ENCODE results near the gene NKD1. TPM values are rescaled to one million over a fixed set of nuclear protein-coding genes. Genes with fewer than 3 reads are reported as not detected.

NKD1 gene
- total RNA-seq = 1 to 10 TPM; 1.8 to 9.1 (median 2.6) TPM

- Histone ChIP-seq H3K4me3 (peak within 1 kb of the TSS; percentile 73), H3K4me1 (peaks cover 14% of the 10 kb centered on the region), H3K9me3 (no peaks in the 10 kb centered on the region), H3K27me3 (peaks cover 4% of the 10 kb centered on the region), H3K27ac (peak within 1 kb of the TSS; percentile 68), H3K36me3 (no peaks in the 10 kb centered on the region)
- WGBS = 9% methylated on average over 6 of the region's 113 CpGs
- TF ChIP-seq POLR2A (IDR thresholded peaks at IDR 0.05) (peak in 1 of 2 donors; percentile 67), POLR2AphosphoS5 (IDR thresholded peaks at IDR 0.05) (no peak)
- peak in 1 of 2 donors; percentile 70 for DNase-seq (ENCODE audit: low spot score in 2 of 2)
These were observed at the start of gene NKD1 for GRCh38 chr16:50548125-50548908. Gene NKD1, plus strand, starts transcription at chr16:50548396. Its CDS starts 158 bp downstream, at chr16:50548554.

GRCh38 chr16:50498431-50499155 lies 49.6 kb upstream of the NKD1 start:
- Histone ChIP-seq H3K9me3 (no peaks in the 10 kb centered on the region), H3K36me3 (no peaks in the 10 kb centered on the region), H3K27ac (no peak overlapping the region), H3K4me1 (no peaks in the 10 kb centered on the region), H3K4me3 (no peak overlapping the region), H3K27me3 (no peaks in the 10 kb centered on the region)
- DNase-seq (ENCODE audit: low spot score in 2 of 2) = no peak
- 57% methylated on average over 10 of the region's 12 CpGs for WGBS
- TF ChIP-seq POLR2A (IDR thresholded peaks at IDR 0.05) (no peak), POLR2AphosphoS5 (IDR thresholded peaks at IDR 0.05) (no peak), CTCF (IDR thresholded peaks at IDR 0.05) (no peak), EP300 (IDR thresholded peaks at IDR 0.05) (no peak)

- H3K9me3 ChIP-seq = no peaks in the 10 kb centered on the region
- no peak for DNase-seq (ENCODE audit: low spot score in 2 of 2)
- WGBS = 50% methylated on average over 2 of the region's 2 CpGs
- no peak for TF ChIP-seq POLR2AphosphoS5 (IDR thresholded peaks at IDR 0.05)
- no peak for TF ChIP-seq EP300 (IDR thresholded peaks at IDR 0.05)
- TF ChIP-seq POLR2A (IDR thresholded peaks at IDR 0.05) = no peak
- H3K4me1 ChIP-seq = no peaks in the 10 kb centered on the region
- no peaks in the 10 kb centered on the region for H3K36me3 ChIP-seq
- H3K27ac ChIP-seq = no peak overlapping the region
- H3K4me3 ChIP-seq = no peak overlapping the region
- H3K27me3 ChIP-seq = no peaks in the 10 kb centered on the region
These were observed 48.9 kb upstream of the NKD1 start for GRCh38 chr16:50499254-50499653.

GRCh38 chr16:50500171-50500874 lies 47.9 kb upstream of the NKD1 start:
- Histone ChIP-seq H3K27me3 (no peaks in the 10 kb centered on the region), H3K36me3 (no peaks in the 10 kb centered on the region), H3K4me3 (no peak overlapping the region), H3K4me1 (no peaks in the 10 kb centered on the region), H3K27ac (no peak overlapping the region), H3K9me3 (no peaks in the 10 kb centered on the region)
- no peak for DNase-seq (ENCODE audit: low spot score in 2 of 2)
- TF ChIP-seq POLR2A (IDR thresholded peaks at IDR 0.05) (no peak), EP300 (IDR thresholded peaks at IDR 0.05) (no peak), CTCF (IDR thresholded peaks at IDR 0.05) (no peak), POLR2AphosphoS5 (IDR thresholded peaks at IDR 0.05) (no peak)
- 90% methylated on average over 7 of the region's 7 CpGs for WGBS

GRCh38 chr16:50501251-50501650 lies 46.9 kb upstream of the NKD1 start:
- WGBS = 94% methylated on average over 2 of the region's 2 CpGs
- Histone ChIP-seq H3K27ac (no peak overlapping the region), H3K4me3 (no peak overlapping the region), H3K36me3 (no peaks in the 10 kb centered on the region), H3K9me3 (no peaks in the 10 kb centered on the region), H3K4me1 (no peaks in the 10 kb centered on the region), H3K27me3 (no peaks in the 10 kb centered on the region)
- TF ChIP-seq EP300 (IDR thresholded peaks at IDR 0.05) (no peak), POLR2AphosphoS5 (IDR thresholded peaks at IDR 0.05) (no peak), POLR2A (IDR thresholded peaks at IDR 0.05) (no peak), CTCF (IDR thresholded peaks at IDR 0.05) (no peak)
- no peak for DNase-seq (ENCODE audit: low spot score in 2 of 2)
